HG02981 (cell line): ENCODE data around the gene ITGA5.
"Not testable (repeated sequence)": the region's sequence is repeated elsewhere in the genome, so short reads cannot be mapped to it uniquely, and the experiment has no call there.

Experiments
- ATAC-seq: cut with Tn5 transposase; IDR thresholded peaks from one replicate; pipeline ENCODE4 v1.9.1; 2021; ENCODE audit warnings: mild to moderate bottlenecking, moderate library complexity; ENCODE audit not compliant: unreplicated experiment

ITGA5 gene

GRCh38 chr12:54356228-54356627 is 62.8 kb downstream of the ITGA5 start:
- ATAC-seq = no peak

GRCh38 chr12:54355104-54355815 is 63.8 kb downstream of the ITGA5 start:
- no peak for ATAC-seq

GRCh38 chr12:54354271-54354670 is 64.8 kb downstream of the ITGA5 start:
- ATAC-seq = not testable (repeated sequence)

DNA sequence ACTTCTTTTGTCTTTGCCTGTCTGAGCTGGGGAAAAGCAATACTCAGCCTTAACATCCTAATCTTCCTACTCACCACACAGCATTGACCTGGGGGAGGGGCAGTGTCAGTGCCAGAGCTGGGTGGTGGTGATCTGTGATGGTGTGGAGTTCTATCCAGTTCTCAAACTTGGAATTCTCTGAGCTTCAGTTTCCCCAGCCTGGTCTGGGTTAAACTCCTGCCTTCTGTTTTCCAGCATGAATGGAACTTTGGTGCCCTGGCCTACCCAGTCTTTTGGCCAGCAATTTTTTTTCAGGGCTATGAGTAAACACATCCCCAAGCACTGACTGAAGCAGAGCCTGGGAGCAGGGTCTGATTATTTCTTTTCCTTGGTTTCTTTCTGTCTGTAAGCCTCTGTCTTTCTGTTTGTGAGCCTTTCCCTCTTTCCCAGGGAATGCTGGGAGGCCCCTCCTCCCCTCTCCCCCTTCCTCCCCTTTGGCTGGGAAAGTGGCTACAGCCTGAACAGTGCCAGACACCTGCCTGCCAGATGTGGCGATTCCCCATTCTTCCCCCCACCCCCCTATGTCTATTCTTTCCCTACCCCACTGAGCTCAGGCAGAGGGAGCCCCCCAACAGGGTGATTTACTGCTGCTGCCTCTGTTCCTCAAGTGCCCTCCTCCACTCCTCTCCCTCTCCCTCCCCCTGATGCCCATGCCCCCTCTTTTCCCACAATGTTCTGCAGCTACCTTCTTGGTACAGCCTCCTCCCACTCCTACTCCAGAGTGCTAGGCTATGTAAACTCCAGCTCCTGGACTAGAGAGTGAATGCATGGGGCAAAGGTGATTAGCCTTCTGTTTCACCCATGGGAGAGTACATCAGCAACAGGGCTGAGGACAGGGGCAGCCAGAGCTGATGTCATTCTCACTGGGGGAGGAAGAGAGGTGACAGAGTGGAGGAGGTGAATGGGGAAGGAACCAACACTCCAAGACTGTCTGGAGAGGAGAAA is 65.9 kb downstream of the ITGA5 start:
- ATAC-seq = no peak

GRCh38 chr12:54352022-54352531 is 67.0 kb downstream of the ITGA5 start:
- ATAC-seq = no peak

DNA sequence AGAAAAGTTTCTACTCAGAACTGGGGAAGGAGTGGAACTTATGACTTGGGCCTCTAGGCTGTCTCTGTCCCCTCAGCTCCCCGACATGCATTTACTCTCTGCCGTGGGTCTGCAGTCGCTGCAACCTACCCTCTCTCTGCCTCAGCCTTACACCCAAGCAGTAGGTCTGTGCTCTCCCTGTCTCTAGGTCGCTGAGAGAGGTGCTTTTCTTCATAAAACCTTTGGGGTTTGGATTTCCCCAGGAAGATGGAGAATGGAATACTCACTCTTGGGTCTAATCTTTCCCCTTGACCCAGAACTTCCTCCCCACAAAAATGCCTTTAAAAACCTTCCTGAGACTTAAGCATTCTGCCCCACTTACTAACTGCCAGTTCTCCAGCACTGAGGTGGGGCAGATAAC is 67.7 kb downstream of the ITGA5 start:
- no peak for ATAC-seq

GRCh38 chr12:54350743-54351142 is 68.3 kb downstream of the ITGA5 start:
- ATAC-seq = no peak

DNA sequence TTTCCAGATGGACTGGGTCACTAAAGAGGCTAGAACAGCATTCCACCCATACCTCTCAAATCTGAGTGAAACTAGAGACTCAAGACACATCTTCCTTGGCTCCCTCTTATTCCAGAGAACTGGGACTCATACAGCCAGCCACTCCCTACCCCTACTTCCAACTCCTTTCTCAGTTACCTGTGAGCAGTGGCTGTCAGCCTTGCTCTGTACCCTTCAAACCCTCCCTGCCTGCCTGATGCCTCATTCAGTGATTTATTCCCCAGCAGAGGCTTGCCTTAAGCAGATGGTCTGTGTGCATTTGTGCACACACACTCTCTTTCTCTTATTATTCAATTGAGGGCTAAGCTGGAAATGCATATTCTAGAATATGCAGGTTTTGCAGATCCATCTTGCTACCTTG is 69.4 kb downstream of the ITGA5 start:
- ATAC-seq = no peak

DNA sequence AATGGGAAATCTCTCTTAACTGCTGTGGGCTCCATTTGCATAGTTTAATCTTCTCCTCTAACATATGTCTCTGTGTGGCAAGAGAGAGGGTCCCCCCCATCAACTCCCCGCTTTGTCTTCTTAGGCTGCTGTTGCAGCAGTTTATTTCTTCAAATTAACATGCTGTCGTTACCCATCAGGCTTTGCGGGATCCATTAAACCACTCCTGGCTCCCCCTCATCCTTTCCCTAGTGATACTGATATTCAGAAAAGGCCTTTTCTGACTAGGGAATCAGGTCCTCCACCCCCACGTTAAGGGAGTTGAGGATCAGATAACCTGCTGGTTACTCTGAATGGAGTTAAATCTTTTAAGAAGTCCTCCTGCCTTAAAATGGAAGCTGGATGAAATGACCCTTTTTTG is 70.0 kb downstream of the ITGA5 start:
- no peak for ATAC-seq
